Esophagus (tissue), 2 donors: Measurements from ENCODE around the gene ARVCF. TPM values are rescaled to one million over a fixed set of nuclear protein-coding genes. Genes with fewer than 3 reads are reported as not detected.

Experiments used
- H3K27ac ChIP-seq, 2 donors: one replicate each; pipeline ENCODE4 v1.5.1; 2013; ENCODE audit warnings: low read depth in 2 of 2, mild to moderate bottlenecking in 2 of 2, inconsistent platforms in 1 of 2, low read length in 1 of 2, moderate library complexity in 1 of 2
- H3K27me3 ChIP-seq, 2 donors: one replicate each; pipeline ENCODE4 v1.6.1; 2013; ENCODE audit warnings: low read length in 2 of 2, control low read depth in 1 of 2, mild to moderate bottlenecking in 1 of 2; ENCODE audit not compliant: insufficient read depth in 2 of 2, control insufficient read depth in 1 of 2
- H3K36me3 ChIP-seq, 2 donors: one replicate each; pipeline ENCODE4 v1.6.1; 2013; ENCODE audit warnings: low read length in 1 of 2; ENCODE audit not compliant: control insufficient read depth in 2 of 2, insufficient read depth in 2 of 2
- H3K4me1 ChIP-seq, 2 donors: one replicate each; pipeline ENCODE4 v1.6.1; 2013; ENCODE audit warnings: low read length in 1 of 2; ENCODE audit not compliant: control insufficient read depth in 2 of 2, insufficient read depth in 2 of 2
- H3K4me3 ChIP-seq, 2 donors: one replicate each; pipeline ENCODE4 v1.5.1; 2013; ENCODE audit warnings: low read length in 2 of 2, mild to moderate bottlenecking in 2 of 2, low read depth in 1 of 2, moderate library complexity in 1 of 2
- H3K9me3 ChIP-seq, 2 donors: one replicate each; pipeline ENCODE4 v1.6.1; 2013; ENCODE audit warnings: mild to moderate bottlenecking in 2 of 2, low read depth in 1 of 2, low read length in 1 of 2, moderate library complexity in 1 of 2; ENCODE audit not compliant: control insufficient read depth in 2 of 2, insufficient read depth in 1 of 2
- WGBS, 2 donors: extraction: QIAGEN DNeasy Blood & Tissue Kit; methylation state at CpG; one replicate each; pipeline ENCODE4 v1.1.7; 2013; 5-methylcytosine and 5-hydroxymethylcytosine counted together
- polyA plus RNA-seq, 2 donors: library from polyadenylated mRNA; stranded (reverse); fragments of 200-250 nt; gene quantifications; one replicate each; pipeline ENCODE4 v1.2.3, GENCODE V29; 2013
- donor health status: healthy with polysubstance abuse.
- donor health status: Bipolar disorder and iron deficiency.

Gene ARVCF
- polyA plus RNA-seq, 2 donors: 3.4 to 5.5 TPM

GRCh38 chr22:19989725-19990067 lies 26.9 kb downstream of the ARVCF start:
- no peaks in the 10 kb centered on the region for H3K9me3 ChIP-seq
- H3K4me3 ChIP-seq: no peak overlapping the region
- WGBS, 2 donors: 85 to 86% methylated on average over 3 of the region's 3 CpGs
- peaks cover 5 to 23% of the 10 kb centered on the region in 2 donors for H3K4me1 ChIP-seq
- no peaks in the 10 kb centered on the region for H3K36me3 ChIP-seq
- H3K27ac ChIP-seq: no peak overlapping the region
- no peaks in the 10 kb centered on the region for H3K27me3 ChIP-seq

GRCh38 chr22:19988965-19989724 lies 27.5 kb downstream of the ARVCF start:
- peaks cover 5 to 28% of the 10 kb centered on the region in 2 donors for H3K4me1 ChIP-seq
- no peak overlapping the region for H3K27ac ChIP-seq

GRCh38 chr22:19988331-19988808 lies 28.3 kb downstream of the ARVCF start:
- H3K9me3 ChIP-seq: no peaks in the 10 kb centered on the region
- no peaks in the 10 kb centered on the region for H3K36me3 ChIP-seq
- WGBS, 2 donors: 89 to 90% methylated on average over 9 of the region's 9 CpGs
- no peak overlapping the region for H3K27ac ChIP-seq
- H3K27me3 ChIP-seq: no peaks in the 10 kb centered on the region
- peaks cover 8 to 34% of the 10 kb centered on the region in 2 donors for H3K4me1 ChIP-seq
- H3K4me3 ChIP-seq: no peak overlapping the region

More at GRCh38 chr22:19988965-19989724, 27.5 kb downstream of the ARVCF start:
- no peak overlapping the region for H3K4me3 ChIP-seq
- H3K36me3 ChIP-seq: no peaks in the 10 kb centered on the region
- no peaks in the 10 kb centered on the region for H3K27me3 ChIP-seq
- H3K9me3 ChIP-seq: no peaks in the 10 kb centered on the region
- 82 to 87% methylated on average over 18 of the region's 18 CpGs for WGBS, 2 donors

- peaks cover 12 to 41% of the 10 kb centered on the region in 2 donors for H3K4me1 ChIP-seq
- no peaks in the 10 kb centered on the region for H3K9me3 ChIP-seq
- H3K27ac ChIP-seq: peak overlapping the region; percentile 26 to 38
- WGBS, 2 donors: 61 to 67% methylated on average over 20 to 24 of the region's 24 CpGs
- no peaks in the 10 kb centered on the region for H3K27me3 ChIP-seq
- H3K4me3 ChIP-seq: peak overlapping the region in 1 of 2 donors; percentile 52
- H3K36me3 ChIP-seq: no peaks in the 10 kb centered on the region
Observed at GRCh38 chr22:19987394-19988306, 29.0 kb downstream of the ARVCF start.

- Histone ChIP-seq H3K4me1 (peaks cover 12 to 42% of the 10 kb centered on the region in 2 donors), H3K9me3 (no peaks in the 10 kb centered on the region), H3K27me3 (no peaks in the 10 kb centered on the region), H3K36me3 (no peaks in the 10 kb centered on the region), H3K4me3 (peak overlapping the region; percentile 52 to 58), H3K27ac (peak overlapping the region; percentile 65 to 79)
- WGBS, 2 donors: 2 to 3% methylated on average over 64 to 76 of the region's 76 CpGs
Observed at GRCh38 chr22:19986410-19987341, 29.9 kb downstream of the ARVCF start.

- Histone ChIP-seq H3K27ac (no peak overlapping the region), H3K36me3 (no peaks in the 10 kb centered on the region), H3K4me3 (peak overlapping the region in 1 of 2 donors; percentile 52), H3K27me3 (no peaks in the 10 kb centered on the region), H3K4me1 (peaks cover 12 to 40% of the 10 kb centered on the region in 2 donors), H3K9me3 (no peaks in the 10 kb centered on the region)
- 38 to 50% methylated on average over 2 of the region's 2 CpGs for WGBS, 2 donors
Observed at GRCh38 chr22:19986011-19986409, 30.6 kb downstream of the ARVCF start.

GRCh38 chr22:19984851-19985811 lies 31.5 kb downstream of the ARVCF start:
- Histone ChIP-seq H3K9me3 (no peaks in the 10 kb centered on the region), H3K4me3 (no peak overlapping the region), H3K36me3 (peaks cover 0 to under 1% of the 10 kb centered on the region in 2 donors), H3K27ac (no peak overlapping the region), H3K27me3 (no peaks in the 10 kb centered on the region), H3K4me1 (peaks cover 12 to 39% of the 10 kb centered on the region in 2 donors)
- 80 to 85% methylated on average over 11 of the region's 11 CpGs for WGBS, 2 donors

- Histone ChIP-seq H3K4me3 (no peak overlapping the region), H3K27me3 (no peaks in the 10 kb centered on the region), H3K36me3 (peaks cover 0 to 3% of the 10 kb centered on the region in 2 donors), H3K9me3 (no peaks in the 10 kb centered on the region), H3K4me1 (peaks cover 12 to 39% of the 10 kb centered on the region in 2 donors), H3K27ac (peak overlapping the region in 1 of 2 donors; percentile 36)
- WGBS, 2 donors: 50 to 64% methylated on average over 19 of the region's 19 CpGs
Observed at GRCh38 chr22:19984201-19984753, 32.3 kb downstream of the ARVCF start.
